Activated CD4-positive, alpha-beta T cell treated with anti-CD3 and anti-CD28 coated beads, Interleukin-2, amount 50 U/mL, for 24 hours (primary cell): ENCODE results near the gene NFIC.

Source experiments
- DNase-seq, 2 donors: peaks; one replicate each; pipeline ENCODE4 v3.0.0-alpha.2; 2020; ENCODE audit warnings: low read depth in 1 of 2, low spot score in 1 of 2

The NFIC gene

DNA sequence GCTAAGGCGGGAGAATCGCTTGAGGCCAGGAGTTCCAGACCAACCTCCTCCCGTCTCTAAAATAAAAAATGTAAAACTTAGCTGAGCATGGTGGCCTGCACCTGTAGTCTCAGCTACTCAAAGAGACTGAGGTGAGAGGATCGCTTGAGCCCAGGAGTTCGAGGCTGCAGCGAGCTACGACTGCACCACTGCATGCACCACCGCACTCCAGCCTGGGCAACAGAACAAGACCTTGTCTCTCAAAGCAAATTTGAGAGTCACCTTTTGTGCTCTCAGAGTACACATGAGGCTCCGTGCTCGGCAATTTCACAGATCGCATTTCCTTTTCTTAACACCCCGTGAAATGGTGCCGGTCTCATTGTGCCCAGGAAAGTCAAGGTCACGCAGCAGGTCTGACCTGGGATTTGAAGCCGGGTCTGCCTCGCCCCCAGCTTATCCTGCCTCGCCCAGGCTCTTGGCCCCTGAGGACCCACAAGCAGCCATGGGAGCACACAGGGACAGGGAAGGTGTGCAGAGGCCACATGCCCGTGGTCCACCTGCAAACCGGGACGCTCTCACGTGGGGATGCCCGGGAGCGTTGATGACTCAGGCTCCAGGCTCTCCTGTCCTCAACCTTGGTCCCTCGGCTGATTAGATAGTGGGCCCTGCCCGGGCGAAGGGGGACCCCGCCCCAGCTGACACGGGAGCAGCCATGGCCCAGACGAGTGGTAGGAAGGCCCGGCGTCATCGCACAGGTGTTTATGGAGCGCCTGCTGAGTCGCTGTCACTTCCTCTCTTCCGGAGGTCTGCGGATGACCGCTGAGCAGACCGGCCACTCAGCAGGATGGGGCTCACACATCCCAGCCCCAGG, 115.1 kb downstream of the NFIC start:
- no peak for DNase-seq

DNA sequence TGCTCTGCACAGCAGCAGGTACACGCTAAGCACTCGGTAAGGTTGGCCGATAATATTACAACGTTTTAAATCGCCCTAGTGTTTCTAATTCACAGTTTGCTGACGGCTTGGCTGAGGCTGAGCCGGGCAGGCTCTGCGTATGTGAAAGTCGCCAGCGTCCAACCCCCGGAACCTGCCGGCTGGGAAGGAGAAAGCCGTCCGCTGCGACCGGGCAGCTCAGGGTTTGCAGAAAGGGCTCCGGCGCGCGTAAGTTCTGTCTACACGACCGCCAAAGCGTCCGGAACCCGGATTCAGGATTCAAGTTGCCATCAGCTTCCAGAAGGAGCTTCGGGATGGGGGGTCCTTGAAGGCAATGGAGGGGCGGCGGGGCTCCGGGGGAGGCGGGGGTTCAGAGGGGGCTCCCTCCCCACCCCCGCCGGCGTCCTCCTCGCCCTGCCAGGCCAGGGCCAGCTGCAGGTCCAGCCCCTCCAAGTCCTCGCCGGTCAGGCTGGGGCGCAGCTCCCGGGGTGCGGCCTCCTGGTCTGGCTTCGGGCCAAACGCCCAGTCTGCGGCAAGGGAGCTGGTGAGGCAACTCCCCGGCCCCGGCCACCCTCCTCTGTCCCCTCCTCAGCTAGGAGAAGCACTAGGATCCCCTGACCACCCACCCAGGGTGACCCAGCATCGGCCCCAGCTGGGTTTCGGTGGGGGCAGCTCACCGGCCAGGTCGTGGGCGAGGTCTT, 116.3 kb downstream of the NFIC start:
- no peak for DNase-seq

DNA sequence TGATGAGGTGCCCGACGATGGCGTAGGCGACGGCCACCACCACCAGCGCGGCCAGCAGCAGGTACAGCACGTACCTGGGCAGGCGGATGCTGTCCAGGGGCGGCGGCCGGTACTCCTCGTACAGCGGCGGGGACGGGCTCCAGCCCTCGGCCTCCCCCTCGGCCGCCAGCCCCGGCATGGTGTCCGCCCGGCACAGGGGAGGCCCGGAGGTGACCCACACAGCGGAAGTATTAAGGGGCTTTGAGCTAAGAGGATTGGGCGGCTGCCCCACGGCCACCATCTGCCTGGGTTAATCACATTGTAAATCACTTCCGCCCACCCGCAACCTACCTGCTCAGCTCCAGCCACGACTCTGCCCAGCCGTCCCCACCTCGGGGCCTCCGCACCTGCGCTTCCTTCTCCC, 116.8 kb downstream of the NFIC start, which contains the start of gene SMIM44:
Gene SMIM44 (minus strand): TSS at position 216 of the 403 bp plus-strand sequence. CDS start 38 bp downstream, at position 178.
- no peak for DNase-seq

DNA sequence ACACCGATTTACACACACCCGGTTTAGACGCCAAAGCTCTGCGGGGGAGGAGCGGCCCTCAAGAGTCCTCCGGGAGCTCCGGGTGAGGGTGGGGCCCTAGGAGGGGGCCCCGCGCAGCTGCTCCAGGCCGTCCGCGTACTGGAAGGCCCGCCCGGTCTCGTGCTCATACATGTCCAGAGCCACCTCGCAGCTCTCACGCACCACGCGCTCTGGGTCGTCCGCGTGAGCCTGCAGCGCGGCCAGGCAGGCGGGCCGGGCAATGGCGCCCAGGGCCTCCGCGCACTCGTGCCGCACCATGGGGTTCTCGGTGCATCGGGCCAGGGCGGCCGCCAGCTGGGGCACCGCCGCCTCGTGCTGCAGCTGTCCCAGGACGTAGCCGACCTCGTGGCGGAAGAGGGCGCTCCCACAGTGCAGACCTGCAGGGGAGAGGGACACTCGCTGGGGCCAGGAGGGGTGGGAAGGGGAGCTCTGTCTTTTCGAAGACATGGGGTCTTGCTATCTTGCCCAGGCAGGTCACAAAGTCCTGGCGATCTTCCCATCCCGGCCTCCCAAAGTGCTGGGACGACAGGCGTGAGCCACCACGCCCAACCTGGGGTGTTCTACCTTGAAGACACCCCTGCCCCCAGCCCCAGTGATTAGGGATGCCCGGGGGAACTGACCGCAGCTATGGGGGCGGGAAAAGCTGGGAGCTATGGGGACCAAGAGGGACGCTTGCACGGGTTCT, 125.2 kb downstream of the NFIC start:
- DNase-seq, result no peak

DNA sequence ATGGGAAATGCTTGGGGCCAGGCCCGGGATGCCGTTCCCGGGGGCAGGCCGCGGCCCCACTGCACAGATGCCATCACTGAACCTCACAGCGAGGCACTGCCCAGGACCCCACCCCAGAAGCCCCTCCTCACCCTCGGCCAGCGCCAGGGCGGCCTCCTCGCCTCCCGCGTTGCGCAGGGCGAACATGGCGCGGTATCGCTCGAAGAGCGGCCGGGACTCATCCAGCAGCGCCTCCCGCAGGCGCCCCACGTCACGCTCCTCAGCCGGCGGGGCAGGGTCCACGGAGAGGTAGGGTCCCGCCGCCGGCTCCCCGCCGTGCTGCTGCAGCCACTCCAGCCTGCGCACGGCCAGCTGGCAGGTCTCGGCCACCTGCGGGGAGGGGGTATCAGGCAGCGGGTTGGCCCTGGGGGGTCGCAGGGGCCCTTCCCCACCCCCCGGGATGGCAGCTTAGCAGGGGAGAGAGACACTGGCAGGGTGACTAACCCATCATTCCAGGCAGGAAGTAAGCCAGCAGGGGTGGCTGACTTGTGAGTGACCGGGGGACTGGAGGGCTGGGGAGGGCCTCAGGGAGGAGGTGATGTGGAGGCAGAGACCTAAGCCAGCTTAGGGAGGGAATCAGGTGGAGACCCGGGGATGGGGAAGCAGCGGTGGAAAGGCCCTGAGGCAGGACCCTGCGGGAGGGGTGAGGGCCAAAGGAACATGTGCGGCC, 125.9 kb downstream of the NFIC start:
- DNase-seq, result no peak

DNA sequence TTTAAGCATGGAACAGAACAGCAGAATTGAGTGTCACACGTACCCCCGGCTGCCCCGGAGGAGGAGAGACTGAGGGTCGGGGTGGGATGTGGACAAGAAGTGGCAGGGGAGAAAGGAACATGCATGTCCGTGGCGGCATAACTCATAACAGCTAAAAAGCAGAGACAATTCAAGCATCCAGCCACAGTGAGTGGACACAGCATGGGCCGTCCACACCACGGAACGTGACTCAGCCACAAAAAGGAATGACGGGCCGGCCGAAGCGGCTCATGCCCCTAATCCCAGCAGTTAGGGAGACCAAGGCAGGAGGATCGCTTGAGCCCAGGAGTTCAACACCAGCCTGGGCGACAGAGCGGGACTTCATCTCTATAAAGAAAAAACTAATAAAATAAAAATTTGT, 126.5 kb downstream of the NFIC start:
- DNase-seq, result no peak

DNA sequence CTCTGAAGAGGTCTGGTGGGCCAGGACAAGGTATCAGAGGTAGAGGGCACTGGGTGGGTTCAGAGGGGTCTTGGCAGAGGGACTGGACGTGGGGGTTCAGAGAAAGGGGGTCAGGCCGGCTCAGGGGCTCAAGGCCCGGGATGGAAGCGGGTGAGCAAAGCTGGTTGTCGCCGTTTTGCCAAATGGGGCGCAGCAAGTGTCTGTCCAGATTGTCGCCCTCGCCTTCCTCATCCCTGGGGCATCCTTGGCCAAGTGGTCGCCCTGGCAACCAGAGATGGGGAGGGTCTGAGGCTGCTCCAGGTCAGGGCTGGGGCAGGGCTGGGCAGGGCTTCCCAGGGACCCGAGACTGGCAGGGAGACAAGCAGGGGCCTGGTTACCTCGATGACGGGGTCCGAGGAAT, 127.3 kb downstream of the NFIC start:
- DNase-seq, result no peak

DNA sequence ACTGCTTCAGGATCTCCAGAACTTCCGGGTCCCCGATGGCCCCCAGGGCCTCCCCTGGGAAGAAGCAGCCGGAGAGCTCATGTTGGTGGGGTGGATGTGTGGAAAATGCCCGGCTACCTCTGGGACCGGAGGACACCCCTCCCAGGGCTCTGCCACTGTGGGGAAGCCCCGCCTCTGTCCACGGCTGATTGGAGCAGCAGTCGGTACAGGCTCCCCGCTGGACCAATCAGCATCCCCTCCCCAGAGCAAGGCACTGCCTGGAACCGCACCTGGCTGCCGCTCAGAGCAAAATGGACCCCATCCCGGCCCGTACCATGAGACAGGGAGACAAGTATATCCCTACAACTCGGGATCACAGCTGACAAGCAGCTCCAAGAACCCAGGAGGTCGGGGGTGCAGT, 127.7 kb downstream of the NFIC start:
- DNase-seq, result no peak

DNA sequence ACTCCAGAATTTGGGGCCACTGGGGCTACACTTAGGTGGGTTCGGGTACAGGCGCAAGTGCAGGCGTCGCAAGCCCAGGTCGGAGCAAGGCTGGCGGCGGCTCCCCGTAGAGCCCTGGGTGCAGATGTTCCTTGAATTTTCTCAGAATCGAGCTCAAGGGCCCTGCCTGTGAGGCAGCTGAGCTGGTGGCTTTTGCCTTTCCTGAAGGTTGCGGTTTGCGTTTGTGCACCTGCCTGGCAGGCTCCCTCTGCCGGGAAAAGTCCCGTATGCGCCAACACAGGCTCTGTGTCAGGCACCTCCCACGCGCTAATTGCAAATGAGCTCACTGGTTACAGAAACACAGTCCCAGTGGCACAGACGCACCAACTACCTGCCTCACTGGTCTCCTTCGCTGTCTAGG, 128.2 kb downstream of the NFIC start:
- DNase-seq, result peak in 1 of 2 donors; percentile 57

DNA sequence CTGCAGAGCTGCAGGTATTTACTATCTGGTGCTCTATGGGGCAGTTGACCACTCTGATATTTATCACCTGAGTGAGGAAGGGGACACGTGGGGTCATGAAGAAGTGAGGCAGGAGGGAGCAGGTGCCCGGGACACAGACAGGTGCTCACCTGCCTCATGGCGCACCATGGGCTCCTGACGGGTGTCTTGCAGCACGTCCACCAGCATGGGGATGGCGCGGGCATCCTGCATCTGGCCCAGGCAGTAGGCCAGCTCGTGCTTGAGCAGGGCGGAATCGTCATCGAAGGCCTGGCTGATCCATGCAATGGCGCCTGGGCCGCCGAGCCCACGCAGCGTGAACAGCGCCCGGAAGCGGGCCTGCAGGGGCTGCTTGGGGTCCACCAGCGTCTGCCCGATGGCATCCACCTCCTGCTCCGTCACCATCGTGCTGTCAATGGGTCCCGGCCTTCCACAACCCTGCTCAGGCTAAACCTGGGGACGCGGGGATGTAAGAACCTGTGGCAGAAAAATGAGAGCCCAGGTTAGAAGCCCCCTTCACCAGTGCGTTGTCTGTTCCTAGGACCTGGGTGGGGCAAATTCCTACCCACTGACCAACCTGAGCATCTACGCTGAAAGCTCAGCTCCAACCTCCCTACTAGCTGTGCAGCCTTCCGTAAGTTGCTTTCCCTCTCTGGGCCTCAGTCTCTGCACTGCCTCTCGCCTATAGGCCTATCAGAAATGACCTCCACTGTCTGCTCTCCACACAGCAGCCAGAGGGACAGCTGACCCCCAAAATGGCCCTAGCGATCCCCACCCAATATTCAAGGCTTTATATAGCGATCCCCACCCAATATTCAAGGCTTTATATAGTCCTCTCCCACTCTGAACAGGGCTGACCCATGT, 130.2 kb downstream of the NFIC start:
- no peak for DNase-seq

DNA sequence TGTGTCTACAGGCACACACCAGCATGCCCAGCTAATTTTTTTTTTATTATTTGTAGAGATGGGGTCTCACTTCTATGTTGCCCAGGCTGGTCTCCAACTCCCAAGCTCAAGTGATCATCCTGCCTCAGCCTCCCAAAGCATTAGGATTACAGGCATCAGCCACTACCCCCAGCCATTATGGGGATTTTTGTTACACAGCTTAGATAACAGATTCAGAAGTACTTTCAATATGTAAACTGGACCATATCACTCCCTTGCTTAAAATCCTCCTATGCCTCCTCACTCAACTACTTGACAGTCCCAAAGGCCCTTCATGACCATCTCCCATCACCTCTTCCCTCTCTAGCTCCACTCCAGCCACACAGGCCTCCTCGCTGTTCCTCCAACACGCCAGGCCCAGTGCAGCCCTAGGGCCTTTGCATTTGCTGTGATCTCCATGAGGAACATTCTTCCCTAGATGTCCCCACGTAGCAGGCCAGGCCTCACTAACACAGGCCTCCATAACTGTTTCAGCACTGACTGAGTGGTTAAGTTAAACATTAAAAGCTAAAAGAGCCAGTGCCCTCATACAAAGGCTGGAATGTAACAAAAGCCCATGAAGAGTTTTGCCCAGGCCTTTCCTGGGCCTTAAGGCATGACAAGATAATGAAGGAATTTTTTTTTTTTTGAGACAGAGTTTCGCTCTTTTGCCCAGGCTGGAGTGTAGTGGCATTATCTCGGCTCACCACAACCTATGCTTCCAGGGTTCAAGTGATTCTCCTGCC, 131.6 kb downstream of the NFIC start:
- DNase-seq, result no peak

DNA sequence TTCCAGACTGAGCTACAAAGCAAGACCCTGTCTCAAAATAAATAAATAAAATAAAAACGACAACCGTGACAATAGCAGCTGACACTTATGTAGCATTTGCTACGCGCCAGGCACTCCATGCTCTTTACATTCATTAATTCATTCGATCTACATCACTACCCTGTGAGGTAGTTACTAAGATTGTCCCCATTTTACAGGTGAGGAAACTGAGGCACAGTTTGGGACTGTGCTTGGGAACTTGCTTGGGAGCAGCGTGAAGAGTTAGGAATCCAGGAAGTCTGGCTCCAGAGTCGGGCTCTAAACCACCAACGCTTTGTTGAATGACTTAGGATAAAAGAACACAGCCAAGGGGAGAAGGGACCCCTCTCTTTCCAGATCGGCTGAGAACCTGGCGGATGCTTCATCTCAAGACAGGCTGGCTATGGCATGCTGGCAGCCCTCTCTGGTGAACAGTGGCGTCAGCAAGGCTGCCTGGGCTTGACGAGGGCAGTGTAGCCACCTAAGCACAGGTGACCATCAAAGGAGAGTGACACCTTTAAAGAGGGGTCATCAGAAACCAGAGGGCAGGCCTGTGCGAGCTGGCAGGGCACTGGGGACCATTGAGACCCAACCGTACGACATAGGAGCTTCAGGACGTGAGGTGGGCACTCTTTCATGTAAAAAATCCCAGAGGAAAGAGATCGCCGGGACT, 133.5 kb downstream of the NFIC start:
- DNase-seq, result no peak

DNA sequence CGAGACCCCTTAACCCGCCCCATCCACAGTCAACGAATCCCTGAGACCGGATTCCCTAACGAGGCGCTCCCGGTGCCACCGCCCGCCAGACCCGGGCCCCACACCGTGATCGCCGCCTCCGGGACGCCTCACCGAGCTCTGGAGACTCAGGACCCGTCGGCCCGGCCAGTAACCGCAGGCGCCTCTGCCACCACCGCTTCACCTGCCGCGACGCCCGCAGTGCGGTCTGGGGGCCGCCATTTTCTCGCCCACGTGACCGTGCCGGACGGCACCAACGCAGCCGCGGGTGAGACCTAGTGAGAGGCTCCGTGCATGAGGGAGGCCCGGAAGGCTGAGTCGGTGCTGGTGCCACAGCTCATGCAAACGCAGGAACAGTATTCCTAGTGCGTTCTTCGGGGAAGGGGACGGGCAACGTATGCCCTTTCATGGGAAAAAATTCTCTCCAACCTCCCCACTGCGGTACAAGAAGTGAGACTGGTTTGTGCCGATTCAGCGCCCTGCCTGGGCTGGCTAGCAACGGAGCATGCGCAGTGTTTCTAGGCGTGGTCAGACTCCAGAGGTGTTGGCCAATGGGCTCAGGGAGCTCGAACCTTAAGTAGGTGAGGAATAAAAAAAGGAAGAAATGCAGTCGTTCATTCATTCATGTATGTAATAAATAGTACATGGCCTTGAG, 134.2 kb downstream of the NFIC start, which contains the start of gene DOHH:
Gene DOHH (minus strand): TSS at position 246 of the 673 bp plus-strand sequence. CDS start 3,860 bp downstream, outside the sequence.
- peak; percentile 84 to 96 for DNase-seq

DNA sequence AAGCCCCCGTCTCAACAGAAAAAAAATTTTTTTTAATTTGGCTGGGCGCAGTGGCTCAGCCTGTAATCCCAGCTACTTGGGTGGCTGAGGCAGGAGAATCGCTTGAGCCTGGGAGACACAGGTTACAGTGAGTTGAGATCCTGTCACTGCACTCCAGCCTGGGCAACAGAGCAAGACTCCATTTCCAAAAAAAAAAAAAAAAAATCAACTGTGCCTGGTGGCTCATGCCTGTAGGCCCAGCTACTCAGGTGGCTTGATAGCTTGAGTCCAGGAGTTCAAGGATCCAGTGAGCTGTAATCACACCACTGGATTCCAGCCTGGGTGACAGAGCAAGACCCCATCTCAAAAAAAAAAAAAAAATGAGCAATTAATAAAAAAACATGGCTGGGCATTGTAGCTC, 135.4 kb downstream of the NFIC start:
- DNase-seq, result no peak

DNA sequence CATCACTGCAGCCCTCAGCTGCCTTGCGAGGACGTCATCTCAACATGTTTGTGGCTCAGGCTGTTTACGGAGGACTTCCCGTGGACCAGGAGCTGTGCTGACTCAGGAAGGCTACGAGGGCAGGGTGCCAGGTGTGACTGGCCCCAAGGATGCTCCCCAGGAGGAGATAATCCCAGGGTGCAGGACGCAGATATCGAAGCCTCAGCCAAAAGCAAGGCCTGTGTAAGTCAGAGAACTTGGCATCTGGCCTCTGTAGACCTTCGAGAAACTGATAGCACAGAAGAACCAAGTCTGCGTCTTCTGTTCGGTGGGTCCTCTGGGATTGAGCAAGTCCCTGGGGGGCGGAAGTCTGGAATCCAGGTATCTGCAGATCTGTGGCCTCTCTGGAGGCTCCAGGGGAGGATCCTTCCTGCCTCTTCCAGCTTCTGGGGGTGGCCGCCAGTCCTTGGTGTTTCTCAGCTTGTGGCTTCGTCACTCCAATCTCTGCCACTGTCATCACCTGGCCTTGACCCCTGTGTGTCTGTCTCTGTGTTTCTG, 136.7 kb downstream of the NFIC start:
- DNase-seq, result no peak

DNA sequence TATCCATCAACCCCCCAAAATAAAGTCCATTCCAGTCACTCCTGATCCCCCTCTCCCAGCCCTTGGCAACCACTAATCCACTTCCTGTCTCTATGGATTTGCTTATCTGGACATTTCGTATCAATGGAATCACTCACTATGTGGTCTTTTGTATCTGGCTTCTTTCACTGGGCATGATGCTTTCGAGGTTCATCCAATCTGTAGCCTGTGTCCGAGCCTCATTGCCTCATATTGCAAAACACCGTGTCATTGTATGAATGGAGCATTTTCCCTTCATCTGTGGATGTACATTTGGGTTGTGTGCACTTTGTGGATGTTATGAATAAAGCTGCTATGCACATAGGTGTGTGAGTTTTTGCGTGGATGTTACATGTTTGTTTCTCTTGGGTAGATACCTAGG, 138.4 kb downstream of the NFIC start:
- no peak for DNase-seq

DNA sequence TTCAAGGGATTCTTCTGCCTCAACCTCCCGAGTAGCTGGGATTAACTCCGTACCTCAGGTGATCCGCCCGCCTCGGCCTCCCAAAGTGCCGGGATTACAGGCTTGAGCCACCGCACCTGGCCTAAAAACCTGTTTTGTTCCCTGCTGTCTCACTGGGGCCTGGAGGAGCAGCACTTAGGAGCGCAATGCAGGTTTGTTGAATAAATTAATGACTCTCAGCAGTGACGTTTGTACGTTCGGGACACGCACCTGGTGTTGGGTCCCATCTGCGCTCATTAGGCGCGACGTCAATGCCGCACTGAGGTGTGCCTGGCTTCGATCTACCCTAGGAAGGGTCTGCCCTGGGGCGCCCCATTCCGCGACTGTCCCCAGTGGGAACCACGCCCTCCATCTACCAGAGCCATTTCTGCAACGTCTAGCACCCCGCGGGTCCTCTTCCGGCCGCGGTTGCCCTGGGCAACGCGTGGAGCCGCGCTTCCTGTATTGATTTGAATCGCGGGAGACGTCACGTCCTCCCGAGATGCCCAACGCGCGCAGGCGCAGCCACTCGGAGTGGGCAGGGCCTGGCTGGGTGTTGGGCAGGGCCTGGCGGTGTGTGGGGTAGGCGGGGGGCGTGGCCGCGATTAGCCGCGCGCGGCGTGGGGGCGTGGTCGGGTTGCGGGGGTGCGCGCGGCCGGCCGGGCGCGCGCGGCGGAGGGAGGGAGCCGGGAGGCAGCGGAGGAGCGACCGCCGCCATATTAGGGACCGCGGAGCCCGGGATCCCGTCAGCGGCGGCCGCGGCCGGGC, 139.4 kb downstream of the NFIC start, which contains the start of gene FZR1:
Gene FZR1 (plus strand): TSS at position 714 of the 786 bp plus-strand sequence. CDS start 16,679 bp downstream, outside the sequence.
- DNase-seq, result peak; percentile 98 to 99
